Parathyroid adenoma (tissue), 2 donors: ENCODE results near the gene LRCOL1.

Experiments
- H2AFZ ChIP-seq: fragments of 300-600 bp; sonication (generic); one replicate; pipeline ENCODE4 v1.7.0; 2017; ENCODE audit warnings: antibody characterized with exemption, mild to moderate bottlenecking
- H3K27ac ChIP-seq: fragments of 300-600 bp; sonication (generic); one replicate; pipeline ENCODE4 v1.7.0; 2017
- H3K27me3 ChIP-seq: fragments of 300-600 bp; sonication (generic); one replicate; pipeline ENCODE4 v1.7.0; 2017; ENCODE audit warnings: low read length; ENCODE audit not compliant: control insufficient read depth, insufficient read depth
- H3K36me3 ChIP-seq: fragments of 300-600 bp; sonication (generic); one replicate; pipeline ENCODE4 v1.7.0; 2017; ENCODE audit warnings: low read length; ENCODE audit not compliant: control insufficient read depth, insufficient read depth
- H3K4me1 ChIP-seq: fragments of 300-600 bp; sonication (generic); one replicate; pipeline ENCODE4 v1.7.0; 2017; ENCODE audit warnings: control low read depth
- H3K4me2 ChIP-seq: fragments of 300-600 bp; sonication (generic); one replicate; pipeline ENCODE4 v1.7.0; 2017; ENCODE audit warnings: low read length
- H3K4me3 ChIP-seq: fragments of 300-600 bp; sonication (generic); one replicate; pipeline ENCODE4 v1.7.0; 2017; ENCODE audit warnings: low read depth, low read length
- H3K79me2 ChIP-seq: fragments of 300-600 bp; sonication (generic); one replicate; pipeline ENCODE4 v1.7.0; 2017; ENCODE audit warnings: control low read depth
- H3K9ac ChIP-seq: fragments of 300-600 bp; sonication (generic); one replicate; pipeline ENCODE4 v1.7.0; 2017; ENCODE audit warnings: mild to moderate bottlenecking
- H3K9me3 ChIP-seq: fragments of 300-600 bp; sonication (generic); one replicate; pipeline ENCODE4 v1.7.0; 2017; ENCODE audit warnings: low read length; ENCODE audit not compliant: control insufficient read depth
- CTCF ChIP-seq: fragments of 300-600 bp; sonication (generic); IDR thresholded peaks from one replicate; pipeline ENCODE4 v1.7.0; 2017; ENCODE audit warnings: antibody characterized with exemption, mild to moderate bottlenecking
- donor health status: primary hyperparathyroidism.

The LRCOL1 gene

GRCh38 chr12:132611620-132612019 is 1.2 kb upstream of the LRCOL1 start:
- Histone ChIP-seq H3K4me1 (no peaks in the 10 kb centered on the region), H3K27ac (no peak overlapping the region), H2AFZ (no peak overlapping the region), H3K4me2 (no peak overlapping the region), H3K9ac (no peak overlapping the region), H3K79me2 (no peaks in the 10 kb centered on the region), H3K9me3 (no peaks in the 10 kb centered on the region), H3K36me3 (no peaks in the 10 kb centered on the region), H3K4me3 (no peak overlapping the region), H3K27me3 (no peaks in the 10 kb centered on the region)
- TF ChIP-seq CTCF, result no peak

- Histone ChIP-seq H3K4me1 (no peaks in the 10 kb centered on the region), H3K9ac (no peak overlapping the region), H3K9me3 (no peaks in the 10 kb centered on the region), H3K4me2 (no peak overlapping the region), H3K27ac (no peak overlapping the region), H3K27me3 (no peaks in the 10 kb centered on the region), H3K79me2 (no peaks in the 10 kb centered on the region), H3K36me3 (no peaks in the 10 kb centered on the region), H2AFZ (no peak overlapping the region), H3K4me3 (no peak overlapping the region)
- TF ChIP-seq CTCF, result no peak
Measured at GRCh38 chr12:132610866-132611602, 652 bp upstream of the LRCOL1 start.

- Histone ChIP-seq H3K79me2 (no peaks in the 10 kb centered on the region), H3K36me3 (no peaks in the 10 kb centered on the region), H3K27me3 (peaks cover 2% of the 10 kb centered on the region), H3K27ac (no peak overlapping the region), H3K9me3 (no peaks in the 10 kb centered on the region), H3K4me2 (no peak overlapping the region), H3K4me1 (peaks cover 4% of the 10 kb centered on the region), H3K4me3 (no peak overlapping the region), H3K9ac (no peak overlapping the region), H2AFZ (no peak overlapping the region)
- no peak for TF ChIP-seq CTCF
Measured at GRCh38 chr12:132608231-132609171, 1.9 kb downstream of the LRCOL1 start.

GRCh38 chr12:132606927-132607326 is 3.5 kb downstream of the LRCOL1 start:
- Histone ChIP-seq H3K27ac (no peak overlapping the region), H2AFZ (no peak overlapping the region), H3K4me2 (no peak overlapping the region), H3K9me3 (no peaks in the 10 kb centered on the region), H3K79me2 (no peaks in the 10 kb centered on the region), H3K4me1 (peaks cover 4% of the 10 kb centered on the region), H3K36me3 (no peaks in the 10 kb centered on the region), H3K4me3 (no peak overlapping the region), H3K9ac (no peak overlapping the region), H3K27me3 (peaks cover 4% of the 10 kb centered on the region)
- TF ChIP-seq CTCF, result no peak
